WTC11 (cell line): Measurements from ENCODE around the gene PIP4K2A.

ENCODE experiments used
- ATF1 ChIP-seq: sonication (generic); formaldehyde crosslinking; IDR thresholded peaks from 2 replicates; pipeline ENCODE4 v1.8.1; 2023; ENCODE audit warnings: mild to moderate bottlenecking, moderate library complexity, missing genetic modification reagents
- CBFB ChIP-seq: sonication (generic); formaldehyde crosslinking; IDR thresholded peaks from 2 replicates; pipeline ENCODE4 v1.8.1; 2022; ENCODE audit warnings: mild to moderate bottlenecking, low read depth, missing genetic modification reagents
- CREB1 ChIP-seq: sonication (generic); formaldehyde crosslinking; IDR thresholded peaks from 2 replicates; pipeline ENCODE4 v1.8.0; 2023; ENCODE audit warnings: mild to moderate bottlenecking, missing genetic modification reagents
- JUN ChIP-seq: sonication (generic); formaldehyde crosslinking; IDR thresholded peaks from 2 replicates; pipeline ENCODE4 v1.8.0; 2023; ENCODE audit warnings: mild to moderate bottlenecking, missing genetic modification reagents
- MYBL2 ChIP-seq: sonication (generic); formaldehyde crosslinking; IDR thresholded peaks from 2 replicates; pipeline ENCODE4 v1.8.1; 2023; ENCODE audit warnings: mild to moderate bottlenecking, moderate library complexity, missing genetic modification reagents
- NFYB ChIP-seq: sonication (generic); formaldehyde crosslinking; conservative IDR thresholded peaks from 2 replicates; pipeline ENCODE4 v1.8.0; 2022; ENCODE audit warnings: low read depth, missing genetic modification reagents
- SMAD3 ChIP-seq: sonication (generic); formaldehyde crosslinking; IDR thresholded peaks from 2 replicates; pipeline ENCODE4 v1.8.0; 2022; ENCODE audit warnings: missing genetic modification reagents, mild to moderate bottlenecking, borderline replicate concordance
- SP1 ChIP-seq: sonication (generic); formaldehyde crosslinking; conservative IDR thresholded peaks from 2 replicates; pipeline ENCODE4 v1.8.1; 2022; ENCODE audit warnings: missing genetic modification reagents
- TEAD4 ChIP-seq: sonication (generic); formaldehyde crosslinking; IDR thresholded peaks from 2 replicates; pipeline ENCODE4 v1.8.0; 2022; ENCODE audit warnings: mild to moderate bottlenecking, missing genetic modification reagents
- ZNF317 ChIP-seq: sonication (generic); formaldehyde crosslinking; IDR thresholded peaks from 2 replicates; pipeline ENCODE4 v1.8.1; 2023; ENCODE audit warnings: low read depth, mild to moderate bottlenecking, moderate library complexity, missing genetic modification reagents, borderline replicate concordance
- TF ChIP-seq, protein P1 (sequence below): fragments of 200-600 bp; IDR thresholded peaks from 2 replicates; pipeline ENCODE4 v1.8.0; 2022; ENCODE audit warnings: antibody characterized with exemption
- TF ChIP-seq, protein P2 (sequence below): fragments of 250-450 bp; sonication (Bioruptor Pico); IDR thresholded peaks from 2 replicates; pipeline ENCODE4 v1.9.0; 2021; ENCODE audit warnings: mild to moderate bottlenecking
- TF ChIP-seq, protein P3 (sequence below): sonication (generic); formaldehyde crosslinking; IDR thresholded peaks from 2 replicates; pipeline ENCODE4 v1.8.0; 2022; ENCODE audit warnings: mild to moderate bottlenecking, missing genetic modification reagents
- TF ChIP-seq, protein P4 (sequence below): sonication (generic); formaldehyde crosslinking; IDR thresholded peaks from 2 replicates; pipeline ENCODE4 v1.8.1; 2023; ENCODE audit warnings: mild to moderate bottlenecking, missing genetic modification reagents, borderline replicate concordance

DNA sequence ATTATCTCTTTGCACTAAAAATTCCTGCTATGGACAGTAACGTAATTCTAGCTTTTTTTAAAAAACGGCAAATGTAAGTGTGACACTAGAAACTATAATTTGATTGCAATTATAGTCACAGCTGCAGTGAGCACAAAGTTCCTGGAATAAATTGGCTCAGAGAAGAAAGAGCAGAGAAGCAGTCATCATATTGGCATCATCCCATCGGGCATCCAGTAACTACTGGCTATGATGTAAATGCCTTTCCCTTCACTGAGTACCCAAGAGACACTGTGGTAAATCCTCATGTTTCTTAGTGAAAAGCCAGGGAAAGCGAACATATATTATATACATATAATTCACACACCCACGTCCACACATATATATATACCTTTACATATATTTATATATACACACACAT, 43.6 kb downstream of the PIP4K2A start:
- no peak for TF ChIP-seq TEAD4 (CRISPR knock-in tag)
- TF ChIP-seq NFYB (CRISPR knock-in tag): no peak
- no peak for TF ChIP-seq SP1 (CRISPR knock-in tag)
- TF ChIP-seq, protein P1, sequence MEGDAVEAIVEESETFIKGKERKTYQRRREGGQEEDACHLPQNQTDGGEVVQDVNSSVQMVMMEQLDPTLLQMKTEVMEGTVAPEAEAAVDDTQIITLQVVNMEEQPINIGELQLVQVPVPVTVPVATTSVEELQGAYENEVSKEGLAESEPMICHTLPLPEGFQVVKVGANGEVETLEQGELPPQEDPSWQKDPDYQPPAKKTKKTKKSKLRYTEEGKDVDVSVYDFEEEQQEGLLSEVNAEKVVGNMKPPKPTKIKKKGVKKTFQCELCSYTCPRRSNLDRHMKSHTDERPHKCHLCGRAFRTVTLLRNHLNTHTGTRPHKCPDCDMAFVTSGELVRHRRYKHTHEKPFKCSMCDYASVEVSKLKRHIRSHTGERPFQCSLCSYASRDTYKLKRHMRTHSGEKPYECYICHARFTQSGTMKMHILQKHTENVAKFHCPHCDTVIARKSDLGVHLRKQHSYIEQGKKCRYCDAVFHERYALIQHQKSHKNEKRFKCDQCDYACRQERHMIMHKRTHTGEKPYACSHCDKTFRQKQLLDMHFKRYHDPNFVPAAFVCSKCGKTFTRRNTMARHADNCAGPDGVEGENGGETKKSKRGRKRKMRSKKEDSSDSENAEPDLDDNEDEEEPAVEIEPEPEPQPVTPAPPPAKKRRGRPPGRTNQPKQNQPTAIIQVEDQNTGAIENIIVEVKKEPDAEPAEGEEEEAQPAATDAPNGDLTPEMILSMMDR: no peak
- TF ChIP-seq ZNF317 (CRISPR knock-in tag): no peak
- TF ChIP-seq CBFB (CRISPR knock-in tag): no peak
- TF ChIP-seq CREB1: no peak
- TF ChIP-seq, protein P2, sequence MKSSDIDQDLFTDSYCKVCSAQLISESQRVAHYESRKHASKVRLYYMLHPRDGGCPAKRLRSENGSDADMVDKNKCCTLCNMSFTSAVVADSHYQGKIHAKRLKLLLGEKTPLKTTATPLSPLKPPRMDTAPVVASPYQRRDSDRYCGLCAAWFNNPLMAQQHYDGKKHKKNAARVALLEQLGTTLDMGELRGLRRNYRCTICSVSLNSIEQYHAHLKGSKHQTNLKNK (CRISPR knock-in tag): no peak
- TF ChIP-seq, protein P3, sequence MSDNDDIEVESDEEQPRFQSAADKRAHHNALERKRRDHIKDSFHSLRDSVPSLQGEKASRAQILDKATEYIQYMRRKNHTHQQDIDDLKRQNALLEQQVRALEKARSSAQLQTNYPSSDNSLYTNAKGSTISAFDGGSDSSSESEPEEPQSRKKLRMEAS: no peak
- TF ChIP-seq, protein P4, sequence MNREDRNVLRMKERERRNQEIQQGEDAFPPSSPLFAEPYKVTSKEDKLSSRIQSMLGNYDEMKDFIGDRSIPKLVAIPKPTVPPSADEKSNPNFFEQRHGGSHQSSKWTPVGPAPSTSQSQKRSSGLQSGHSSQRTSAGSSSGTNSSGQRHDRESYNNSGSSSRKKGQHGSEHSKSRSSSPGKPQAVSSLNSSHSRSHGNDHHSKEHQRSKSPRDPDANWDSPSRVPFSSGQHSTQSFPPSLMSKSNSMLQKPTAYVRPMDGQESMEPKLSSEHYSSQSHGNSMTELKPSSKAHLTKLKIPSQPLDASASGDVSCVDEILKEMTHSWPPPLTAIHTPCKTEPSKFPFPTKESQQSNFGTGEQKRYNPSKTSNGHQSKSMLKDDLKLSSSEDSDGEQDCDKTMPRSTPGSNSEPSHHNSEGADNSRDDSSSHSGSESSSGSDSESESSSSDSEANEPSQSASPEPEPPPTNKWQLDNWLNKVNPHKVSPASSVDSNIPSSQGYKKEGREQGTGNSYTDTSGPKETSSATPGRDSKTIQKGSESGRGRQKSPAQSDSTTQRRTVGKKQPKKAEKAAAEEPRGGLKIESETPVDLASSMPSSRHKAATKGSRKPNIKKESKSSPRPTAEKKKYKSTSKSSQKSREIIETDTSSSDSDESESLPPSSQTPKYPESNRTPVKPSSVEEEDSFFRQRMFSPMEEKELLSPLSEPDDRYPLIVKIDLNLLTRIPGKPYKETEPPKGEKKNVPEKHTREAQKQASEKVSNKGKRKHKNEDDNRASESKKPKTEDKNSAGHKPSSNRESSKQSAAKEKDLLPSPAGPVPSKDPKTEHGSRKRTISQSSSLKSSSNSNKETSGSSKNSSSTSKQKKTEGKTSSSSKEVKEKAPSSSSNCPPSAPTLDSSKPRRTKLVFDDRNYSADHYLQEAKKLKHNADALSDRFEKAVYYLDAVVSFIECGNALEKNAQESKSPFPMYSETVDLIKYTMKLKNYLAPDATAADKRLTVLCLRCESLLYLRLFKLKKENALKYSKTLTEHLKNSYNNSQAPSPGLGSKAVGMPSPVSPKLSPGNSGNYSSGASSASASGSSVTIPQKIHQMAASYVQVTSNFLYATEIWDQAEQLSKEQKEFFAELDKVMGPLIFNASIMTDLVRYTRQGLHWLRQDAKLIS (CRISPR knock-in tag): no peak
- TF ChIP-seq JUN (CRISPR knock-in tag): no peak
- no peak for TF ChIP-seq ATF1 (CRISPR knock-in tag)
- TF ChIP-seq SMAD3 (CRISPR knock-in tag): no peak
- no peak for TF ChIP-seq MYBL2 (CRISPR knock-in tag)
